NCI-H2171 (cell line): Measurements from ENCODE around the gene PRODH.
A peak's percentile ranks its signal among the peaks of the same experiment; 100 is the strongest.
"Not testable (repeated sequence)": the region's sequence is repeated elsewhere in the genome, so short reads cannot be mapped to it uniquely, and the experiment has no call there.

ENCODE experiments used
- DNase-seq: peaks from one replicate; lab custom pipeline; 2025; lab: John Stamatoyannopoulos, UW

The PRODH gene, protein sequence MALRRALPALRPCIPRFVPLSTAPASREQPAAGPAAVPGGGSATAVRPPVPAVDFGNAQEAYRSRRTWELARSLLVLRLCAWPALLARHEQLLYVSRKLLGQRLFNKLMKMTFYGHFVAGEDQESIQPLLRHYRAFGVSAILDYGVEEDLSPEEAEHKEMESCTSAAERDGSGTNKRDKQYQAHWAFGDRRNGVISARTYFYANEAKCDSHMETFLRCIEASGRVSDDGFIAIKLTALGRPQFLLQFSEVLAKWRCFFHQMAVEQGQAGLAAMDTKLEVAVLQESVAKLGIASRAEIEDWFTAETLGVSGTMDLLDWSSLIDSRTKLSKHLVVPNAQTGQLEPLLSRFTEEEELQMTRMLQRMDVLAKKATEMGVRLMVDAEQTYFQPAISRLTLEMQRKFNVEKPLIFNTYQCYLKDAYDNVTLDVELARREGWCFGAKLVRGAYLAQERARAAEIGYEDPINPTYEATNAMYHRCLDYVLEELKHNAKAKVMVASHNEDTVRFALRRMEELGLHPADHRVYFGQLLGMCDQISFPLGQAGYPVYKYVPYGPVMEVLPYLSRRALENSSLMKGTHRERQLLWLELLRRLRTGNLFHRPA

DNA sequence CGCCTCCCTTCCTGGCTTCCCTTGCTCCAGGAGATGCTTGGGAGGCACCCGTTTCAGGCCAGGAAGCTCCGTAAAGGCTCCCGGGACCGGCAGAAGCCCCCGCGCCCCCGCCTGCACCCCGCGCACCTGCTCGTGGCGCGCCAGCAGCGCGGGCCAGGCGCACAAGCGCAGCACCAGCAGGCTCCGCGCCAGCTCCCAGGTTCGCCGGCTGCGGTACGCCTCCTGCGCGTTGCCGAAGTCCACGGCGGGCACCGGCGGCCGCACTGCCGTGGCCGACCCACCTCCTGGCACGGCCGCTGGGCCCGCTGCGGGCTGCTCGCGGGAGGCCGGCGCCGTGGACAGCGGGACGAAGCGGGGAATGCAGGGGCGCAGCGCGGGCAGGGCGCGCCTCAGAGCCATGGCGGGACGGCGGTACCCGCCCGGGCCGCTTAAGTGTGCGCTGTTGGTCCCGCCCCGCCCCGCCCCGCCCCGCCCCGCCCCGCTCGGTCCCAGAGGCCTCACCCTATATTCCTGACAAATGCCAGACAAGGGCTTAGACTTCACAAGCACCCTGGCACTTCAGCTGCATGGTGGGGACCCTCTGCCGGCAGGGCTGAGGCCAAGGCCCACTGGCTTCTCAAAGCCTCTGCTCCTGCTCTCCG, at the start of gene PRODH:
PRODH (minus strand) TSS at position 405 of the 641 bp plus-strand sequence; CDS start at position 399, 6 bp downstream.
- no peak for DNase-seq

DNA sequence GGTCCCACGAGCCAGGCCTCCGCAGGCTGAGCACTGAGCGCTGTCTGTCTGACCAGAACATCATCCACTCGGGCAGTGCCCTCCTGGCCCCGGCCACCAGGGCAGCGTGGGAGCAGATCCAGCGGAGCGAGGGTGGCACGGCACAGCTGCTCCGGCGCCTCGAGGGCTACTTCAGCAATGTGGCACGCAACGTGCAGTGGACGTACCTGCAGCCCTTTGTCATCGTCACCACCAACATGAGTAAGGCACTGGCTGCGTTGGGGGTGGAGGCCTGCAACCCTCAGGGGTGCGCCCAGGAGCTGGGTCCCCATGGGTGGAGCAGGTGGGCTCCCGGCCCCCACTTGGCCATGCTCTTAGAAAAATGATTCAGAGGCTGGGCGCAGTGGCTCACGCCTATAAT, 49.7 kb upstream of the PRODH start:
- no peak for DNase-seq

DNA sequence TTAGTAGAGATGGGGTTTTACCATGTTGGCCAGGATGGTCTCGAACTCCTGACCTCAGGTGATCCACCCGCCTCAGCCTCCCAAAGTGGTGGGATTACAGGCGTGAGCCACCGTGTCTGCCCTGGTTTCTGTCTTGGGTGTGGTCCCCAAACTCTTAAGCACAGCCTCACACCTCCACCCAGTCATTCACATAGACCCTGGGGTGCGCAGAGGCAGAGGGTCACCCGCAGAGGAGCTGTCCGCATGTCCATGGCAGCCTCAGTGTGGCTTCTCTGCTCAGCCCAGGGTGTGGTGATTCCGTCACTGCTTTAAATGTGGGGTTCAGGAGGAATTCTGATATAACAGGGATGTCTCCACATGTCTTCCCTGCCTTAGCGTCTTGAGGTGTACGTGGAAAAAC, 48.5 kb upstream of the PRODH start:
- no peak for DNase-seq

DNA sequence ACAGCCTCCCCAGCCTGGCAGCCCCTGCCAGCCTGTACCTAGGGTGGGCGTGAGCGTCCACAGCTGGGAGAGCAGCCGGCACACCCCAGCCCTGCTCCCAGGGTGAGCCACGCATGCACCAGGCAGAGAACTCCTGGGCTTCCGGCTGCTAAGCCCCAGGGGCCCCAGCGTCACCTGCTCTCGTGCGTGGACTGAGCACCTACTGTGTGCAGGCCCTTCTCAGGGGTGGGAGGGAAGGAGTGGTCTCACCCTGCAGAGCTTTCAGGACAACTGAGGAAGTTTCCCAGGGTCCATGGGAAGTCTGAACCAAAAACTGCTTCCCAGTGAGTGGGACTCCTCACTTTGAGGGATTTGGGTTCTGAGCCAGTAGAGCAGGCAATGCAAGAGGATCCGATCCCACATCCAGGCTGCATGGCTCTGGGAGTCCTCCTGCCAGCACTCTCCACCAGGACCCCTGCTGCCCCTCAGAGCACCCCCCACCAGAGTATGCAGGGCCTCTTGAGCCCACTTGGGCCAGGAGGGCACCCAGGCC, 47.1 kb upstream of the PRODH start:
- no peak for DNase-seq

GRCh38 chr22:18980829-18981228, 44.7 kb upstream of the PRODH start:
- no peak for DNase-seq

- DNase-seq: no peak
Observed at GRCh38 chr22:18979957-18980356, 43.9 kb upstream of the PRODH start.

- DNase-seq: no peak
Observed at GRCh38 chr22:18978506-18978905, 42.4 kb upstream of the PRODH start.

- no peak for DNase-seq
Observed at GRCh38 chr22:18977824-18978425, 41.8 kb upstream of the PRODH start.

DNA sequence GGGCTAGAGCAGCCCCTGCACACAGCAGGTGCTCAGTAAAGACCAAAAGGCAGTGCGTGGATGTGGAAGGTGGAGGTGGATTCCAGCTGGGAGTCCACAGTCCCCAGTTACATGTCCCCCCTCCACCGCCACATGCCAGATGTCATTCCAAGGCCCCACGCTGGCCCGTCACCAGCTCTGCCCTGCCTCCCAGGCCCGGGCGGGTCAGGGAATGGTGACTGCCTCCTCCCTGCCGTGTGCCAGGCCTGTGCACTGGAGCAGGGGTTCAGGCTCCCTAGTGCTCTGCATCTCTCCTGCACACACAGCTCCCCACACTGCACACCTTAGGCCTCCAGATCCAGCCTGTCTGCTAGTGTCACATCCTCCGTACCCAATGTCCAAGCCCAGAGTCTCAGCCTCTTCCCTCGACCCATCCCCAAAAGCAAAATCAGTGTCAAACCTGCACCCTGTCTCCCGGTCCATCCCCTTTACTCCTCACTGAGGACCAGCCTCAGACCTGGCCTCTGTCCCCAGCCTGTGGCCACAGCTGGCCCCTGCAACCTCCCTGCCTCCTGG, 40.2 kb upstream of the PRODH start:
- no peak for DNase-seq

GRCh38 chr22:18975434-18976196, 39.5 kb upstream of the PRODH start:
- DNase-seq: no peak

- DNase-seq: no peak
Observed at GRCh38 chr22:18974477-18975180, 38.5 kb upstream of the PRODH start.

- no peak for DNase-seq
Observed at GRCh38 chr22:18973264-18974031, 37.4 kb upstream of the PRODH start.

DNA sequence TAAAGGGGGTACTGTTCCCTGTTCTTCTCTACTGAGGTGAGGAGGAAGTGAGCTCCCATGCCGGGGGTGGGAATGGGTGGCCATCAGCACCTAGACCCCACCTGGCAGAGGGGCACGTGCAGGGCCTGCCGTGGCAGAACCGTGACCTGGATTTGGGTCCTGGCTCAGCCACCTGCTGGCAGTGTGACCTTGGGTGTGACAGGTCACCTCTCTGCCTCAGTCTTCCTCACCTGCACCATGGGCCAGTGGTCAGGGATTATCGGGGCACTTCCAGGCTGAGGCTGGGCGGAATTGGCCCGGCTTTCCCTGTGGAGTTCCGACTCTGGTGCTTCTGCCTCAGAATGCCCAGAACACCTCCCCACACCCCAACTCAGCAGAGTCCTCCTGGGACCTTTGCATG, 36.5 kb upstream of the PRODH start:
- DNase-seq: not testable (repeated sequence)

GRCh38 chr22:18972029-18972428, 35.9 kb upstream of the PRODH start:
- DNase-seq: not testable (repeated sequence)

DNA sequence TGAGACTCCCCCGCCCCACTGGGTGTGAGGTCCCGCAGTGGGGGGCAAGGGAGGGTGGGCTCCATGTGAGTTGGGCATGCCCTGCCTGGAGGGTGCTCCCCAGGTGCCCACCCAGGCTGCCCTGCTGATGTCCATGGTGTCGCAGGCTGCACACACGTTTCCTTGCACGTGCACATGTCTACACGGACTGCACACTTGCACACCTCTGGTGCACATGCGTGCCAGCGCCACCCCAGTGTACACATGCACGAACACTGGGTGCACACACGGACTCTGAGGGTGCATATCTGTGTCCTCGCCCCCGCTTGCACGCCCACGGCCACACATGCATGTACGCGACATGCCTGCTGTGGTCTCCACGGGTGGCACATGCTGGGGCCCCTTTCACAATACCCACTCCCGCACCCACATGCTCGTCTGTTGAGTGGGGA, 35.2 kb upstream of the PRODH start:
- DNase-seq: no peak

DNA sequence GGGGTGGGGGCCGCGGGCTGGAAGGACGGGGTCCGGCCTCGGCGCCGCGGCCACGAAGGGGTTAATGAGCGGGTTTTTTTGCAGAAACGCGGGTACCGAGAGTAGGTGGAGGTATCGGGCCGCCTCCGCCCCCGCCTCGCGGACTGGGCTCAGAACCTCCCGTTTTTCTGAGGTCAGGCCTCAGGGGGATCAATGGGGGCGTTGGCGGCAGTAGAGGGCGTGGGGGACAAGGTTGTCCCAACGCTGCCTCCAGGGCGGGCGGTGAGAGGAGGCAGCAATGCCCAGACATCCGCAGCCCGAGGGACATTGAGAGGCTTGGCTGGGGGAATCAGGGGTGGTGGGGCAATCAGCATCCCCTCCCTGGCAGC, 34.8 kb upstream of the PRODH start:
- DNase-seq: no peak

- peak; percentile 30 for DNase-seq
Observed at GRCh38 chr22:18970176-18970947, 34.3 kb upstream of the PRODH start.

DNA sequence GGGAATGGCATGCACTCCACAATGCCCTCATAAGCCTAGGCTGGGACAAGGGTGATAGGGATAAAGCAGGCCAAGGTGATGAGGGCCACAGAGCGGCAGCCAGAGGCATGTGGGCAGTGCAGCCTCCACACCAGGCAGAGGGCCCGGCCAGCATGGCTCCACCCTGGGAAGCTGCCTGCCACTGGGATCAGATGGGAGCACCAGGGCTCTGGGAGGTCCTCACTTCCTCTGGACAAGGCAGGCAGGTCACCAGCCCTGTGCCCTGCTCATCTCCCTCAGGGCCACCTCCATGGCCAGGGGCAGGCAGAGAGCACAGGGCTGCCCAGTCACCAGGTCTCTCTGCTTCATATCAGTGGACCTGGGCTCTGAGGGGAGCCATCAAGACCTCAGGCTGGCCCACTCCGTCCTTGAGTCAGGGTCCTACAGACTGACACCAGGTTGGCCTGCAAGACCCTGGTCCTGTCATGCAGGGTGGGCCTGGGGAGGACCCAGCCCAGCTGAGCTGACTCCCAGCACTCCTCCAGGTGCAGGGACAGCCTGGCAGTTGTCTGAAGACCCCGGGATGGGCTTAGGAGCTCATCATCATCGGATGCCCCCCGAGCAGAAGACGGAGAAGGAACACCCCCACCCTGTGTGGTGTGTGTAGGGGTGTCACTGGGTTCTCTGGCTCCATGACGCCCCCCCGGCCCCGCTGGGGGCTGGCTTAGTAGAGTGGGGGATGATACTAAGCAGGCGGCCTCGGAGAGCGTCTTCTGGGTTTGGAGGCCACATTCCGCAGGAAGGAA, 33.3 kb upstream of the PRODH start:
- not testable (repeated sequence) for DNase-seq
